Measurements from ENCODE around the gene SELENOM. TPM values are rescaled to one million over a fixed set of nuclear protein-coding genes. Genes with fewer than 3 reads are reported as not detected.
"Not testable (repeated sequence)": the region's sequence is repeated elsewhere in the genome, so short reads cannot be mapped to it uniquely, and the experiment has no call there.

The SELENOM gene
- polyA plus RNA-seq, 12 donors, result 12.7 to 29.7 (median 17.7) TPM; not detected in 1

DNA sequence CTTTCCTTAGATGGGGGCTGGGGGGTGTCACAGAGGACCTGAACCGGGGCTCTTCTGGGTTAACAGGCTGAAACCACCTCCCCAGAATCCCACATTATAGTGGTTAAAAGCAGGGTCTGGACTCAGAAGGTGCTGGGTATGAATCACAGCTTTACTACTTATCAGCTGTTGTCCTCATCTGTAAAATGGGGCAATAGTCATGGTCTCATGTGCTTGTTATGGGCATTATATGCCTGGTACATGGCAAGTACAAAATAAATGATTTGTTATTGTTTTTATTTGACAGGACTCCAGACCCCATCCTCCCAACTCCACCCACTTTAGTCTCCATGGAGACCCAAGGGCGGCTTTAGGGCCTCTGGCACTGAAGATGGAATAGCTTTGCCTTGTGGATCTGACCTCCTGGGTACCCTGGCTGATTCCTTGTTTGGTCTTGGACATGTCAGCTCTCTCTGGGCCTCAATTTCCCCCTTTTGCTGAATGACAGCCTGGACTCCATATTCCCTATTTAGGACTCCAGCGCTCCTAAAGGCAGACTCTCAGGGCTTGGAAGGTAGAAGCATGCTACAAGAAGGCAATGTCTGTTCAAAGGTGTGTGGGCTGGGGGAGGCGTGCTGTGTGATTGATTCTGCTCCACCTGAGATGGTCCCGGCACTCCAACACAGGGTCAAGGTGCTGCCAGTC is 27.1 kb downstream of the SELENOM start:
- DNase-seq, result no peak

GRCh38 chr22:31079095-31079642 is 28.2 kb downstream of the SELENOM start:
- no peak for DNase-seq

- DNase-seq, result not testable (repeated sequence)
Measured at GRCh38 chr22:31078389-31078788, 29.0 kb downstream of the SELENOM start.

- DNase-seq, result no peak
Measured at GRCh38 chr22:31077681-31078080, 29.7 kb downstream of the SELENOM start.

DNA sequence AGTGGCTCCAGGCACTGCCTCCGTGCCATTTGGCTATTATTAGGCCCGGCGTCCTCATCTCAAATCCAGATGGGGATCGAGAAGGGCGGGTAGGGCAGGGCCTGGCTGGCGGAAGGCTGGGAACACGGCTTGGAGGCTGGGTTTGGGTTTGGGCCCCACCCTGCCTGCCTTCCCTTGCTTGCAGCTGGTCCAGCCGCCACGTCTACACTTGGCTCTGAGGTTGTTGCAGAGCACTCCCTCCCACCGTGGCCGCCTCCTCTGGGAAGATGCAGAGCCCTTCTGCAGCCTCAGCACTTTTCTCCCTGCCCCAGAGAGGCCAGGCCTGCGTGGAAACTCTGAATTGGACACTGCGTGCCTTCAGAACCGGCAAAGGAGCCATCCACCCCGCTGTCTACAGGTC is 31.4 kb downstream of the SELENOM start:
- DNase-seq, result peak; percentile 92

DNA sequence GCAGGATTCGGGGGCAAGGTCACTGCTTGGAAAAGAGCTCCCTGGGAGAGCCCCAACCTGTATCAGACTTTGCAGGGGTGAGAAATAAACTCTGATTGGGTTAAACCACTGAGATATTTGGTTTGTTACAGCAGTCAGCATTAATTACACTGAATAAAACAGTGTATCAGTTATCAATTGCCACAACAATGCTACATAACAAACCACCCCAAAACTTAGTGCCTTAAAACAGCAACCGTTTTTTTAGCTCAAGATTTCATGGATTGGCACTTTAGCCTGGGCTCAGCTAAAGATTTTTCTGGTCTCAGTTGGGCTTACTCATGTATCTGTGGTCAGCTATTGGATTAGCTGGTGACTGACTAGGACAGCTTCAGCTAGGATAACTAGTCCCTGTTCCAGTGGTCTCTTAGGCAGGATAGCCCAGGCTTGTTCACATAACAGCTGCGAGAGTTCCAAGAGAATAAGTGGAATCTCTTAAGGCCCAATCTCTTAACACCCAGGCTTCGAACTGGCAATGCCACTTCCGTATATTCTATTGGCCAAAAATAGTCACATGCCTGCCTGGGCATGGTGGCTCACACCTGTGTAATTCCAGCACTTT is 33.7 kb downstream of the SELENOM start:
- DNase-seq, result not testable (repeated sequence)

DNA sequence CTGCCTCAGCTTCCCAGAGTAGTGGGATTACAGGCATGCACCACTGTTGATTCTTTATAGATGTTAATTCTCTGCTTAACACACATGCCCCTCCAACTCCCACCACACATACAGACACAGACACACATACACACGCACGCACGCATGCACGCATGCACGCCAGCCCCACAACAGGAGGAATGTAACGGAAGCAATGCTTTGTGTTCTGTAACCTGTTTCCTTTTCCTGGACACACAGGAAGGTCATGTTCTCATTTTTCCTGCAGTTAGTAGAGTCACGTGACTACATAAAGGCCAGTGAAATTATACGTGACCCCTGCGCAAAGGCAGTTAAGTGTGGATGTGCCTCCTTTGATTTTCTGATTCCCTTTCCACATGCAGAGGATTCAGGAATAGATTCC is 34.2 kb downstream of the SELENOM start:
- DNase-seq, result not testable (repeated sequence)

DNA sequence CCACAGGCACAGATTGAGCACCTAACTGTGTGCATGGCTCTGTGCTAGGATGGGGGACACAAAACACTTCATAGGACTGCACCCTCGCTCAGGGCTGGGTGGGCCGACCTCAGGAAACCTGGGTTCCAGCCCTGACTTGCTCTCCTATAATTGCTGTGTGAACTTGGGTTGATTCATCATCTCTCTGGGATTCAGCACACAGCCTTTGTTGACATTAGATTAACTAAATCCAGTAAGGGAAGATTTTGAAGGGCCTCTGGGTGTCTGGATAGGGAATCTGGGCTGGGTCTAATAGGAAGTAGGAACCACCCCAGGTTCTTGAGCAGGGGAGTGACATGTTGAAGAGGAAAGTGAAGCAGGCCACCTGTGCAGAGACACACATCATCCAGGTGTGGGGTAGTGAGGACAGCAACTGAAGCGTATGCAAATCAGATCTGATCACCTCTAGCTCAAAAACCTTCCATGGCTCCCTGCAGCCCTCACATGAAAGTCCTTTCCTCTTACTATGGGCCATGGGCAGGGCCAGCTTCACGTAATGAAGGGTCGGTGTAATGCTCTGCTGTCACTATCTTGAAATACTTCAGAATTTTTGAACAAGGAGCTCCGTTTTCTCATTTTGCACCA is 37.6 kb downstream of the SELENOM start:
- DNase-seq, result not testable (repeated sequence)

GRCh38 chr22:31068970-31069369 is 38.4 kb downstream of the SELENOM start:
- no peak for DNase-seq

- DNase-seq, result no peak
Measured at GRCh38 chr22:31064369-31064768, 43.0 kb downstream of the SELENOM start.

GRCh38 chr22:31062566-31063230 is 44.7 kb downstream of the SELENOM start:
- no peak for DNase-seq

GRCh38 chr22:31059663-31060062 is 47.7 kb downstream of the SELENOM start:
- DNase-seq, result not testable (repeated sequence)

DNA sequence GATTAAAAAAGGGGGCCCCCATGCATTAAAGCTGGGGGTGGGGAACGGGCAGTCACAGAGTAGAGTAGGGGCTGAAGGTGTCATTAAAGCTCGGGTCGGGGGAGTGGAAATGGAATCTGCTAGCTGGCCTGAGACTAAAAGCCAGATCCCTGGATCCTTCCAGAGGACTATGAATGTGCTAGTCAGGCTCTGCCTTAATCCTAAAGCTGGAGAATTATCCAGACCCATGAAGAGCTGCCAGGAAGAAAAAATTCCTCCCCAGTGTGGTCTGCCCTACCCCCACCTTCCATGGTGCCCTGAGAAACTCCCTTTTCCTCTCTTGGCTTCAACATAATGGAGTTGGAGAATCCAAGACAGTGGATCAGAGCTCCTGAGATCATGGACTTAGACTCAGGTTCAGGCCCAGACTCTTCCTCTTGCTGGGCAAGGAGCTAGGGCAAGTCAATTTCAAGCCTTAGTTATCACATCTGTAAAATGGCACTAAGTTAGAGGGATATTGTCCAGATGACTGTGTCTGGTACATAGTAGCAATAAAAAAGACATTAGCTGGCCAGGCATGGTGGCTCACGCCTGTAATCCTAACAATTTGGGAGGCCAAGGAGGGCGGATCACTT is 50.3 kb downstream of the SELENOM start:
- DNase-seq, result no peak

DNA sequence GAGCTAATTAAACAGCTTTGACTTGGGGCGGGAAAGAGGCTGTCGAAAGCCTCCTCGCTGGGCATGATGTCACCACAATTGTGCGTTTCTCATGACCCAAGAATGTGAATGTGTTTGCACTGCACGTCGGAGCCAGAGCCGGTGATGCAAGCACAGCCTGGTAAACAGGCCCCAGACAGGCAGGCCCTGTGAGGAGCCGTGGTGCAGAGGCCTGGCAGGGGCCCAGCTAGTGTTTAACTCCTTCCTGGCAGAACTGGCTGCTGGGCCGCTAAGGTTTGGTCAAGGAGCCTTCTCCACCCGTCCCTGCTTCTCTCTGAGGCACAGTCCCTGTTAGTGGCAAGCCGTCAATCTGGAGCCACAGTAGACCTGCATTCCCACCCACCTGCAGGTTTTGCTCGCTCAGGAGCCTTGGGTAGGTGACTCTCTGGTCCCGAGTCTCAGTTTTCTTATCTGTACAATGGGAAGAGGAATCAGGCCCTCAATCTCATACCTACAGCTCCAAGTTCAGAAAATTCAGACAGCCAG is 51.7 kb downstream of the SELENOM start:
- peak; percentile 84 for DNase-seq

DNA sequence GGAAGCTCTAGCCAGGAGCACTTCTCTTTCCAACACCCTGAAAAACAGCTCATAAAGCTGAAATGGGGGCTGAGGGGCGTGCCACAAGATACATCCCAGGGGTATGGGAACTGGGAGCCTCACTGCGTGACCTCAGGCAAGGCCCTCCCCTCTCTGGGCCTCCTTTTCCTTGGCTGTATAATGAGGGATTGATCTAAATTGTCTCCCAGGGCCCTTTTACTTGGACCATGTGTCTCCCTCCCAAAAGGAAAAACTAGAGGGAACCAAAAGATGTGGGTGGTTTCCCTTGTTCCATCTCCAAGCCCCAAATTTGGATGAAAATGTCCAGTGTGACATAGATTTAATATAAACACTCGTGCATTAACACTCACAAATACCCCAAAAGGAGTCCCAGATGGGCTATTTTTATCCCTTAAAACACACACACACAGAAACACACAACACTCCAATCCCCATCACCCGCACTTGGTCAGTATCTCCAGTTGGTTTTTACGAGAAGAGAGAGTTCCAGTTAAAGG is 52.2 kb downstream of the SELENOM start:
- peak; percentile 38 for DNase-seq

Other genes with a start within 250 kb of the SELENOM start
- gene MORC2, start 138.8 kb downstream of the SELENOM start, polyA plus RNA-seq (ENCODE audit: insufficient read length in 12 of 12), result 10 to 100 TPM in 11 of 12 donors, not detected in 1; 19.6 to 30.3 (median 25.5) TPM
- gene TUG1, start 138.3 kb downstream of the SELENOM start, polyA plus RNA-seq (ENCODE audit: insufficient read length in 12 of 12), result 100 to 1,000 TPM in 10 of 12 donors, 10 to 100 TPM in 2; 92.5 to 162 (median 125) TPM
- gene SMTN, start 26.2 kb downstream of the SELENOM start, polyA plus RNA-seq (ENCODE audit: insufficient read length in 12 of 12), result 100 to 1,000 TPM in 11 of 12 donors, not detected in 1; 113 to 288 (median 218) TPM
- gene INPP5J, start 15.4 kb upstream of the SELENOM start, polyA plus RNA-seq (ENCODE audit: insufficient read length in 12 of 12), result 1 to 10 TPM in 6 of 12 donors, under 1 TPM in 4, not detected in 2; 0.31 to 1.8 (median 1.1) TPM
- under 1 TPM in 1 of 12 donors, not detected in 11; 0.14 TPM for gene PLA2G3, start 32.9 kb upstream of the SELENOM start, polyA plus RNA-seq (ENCODE audit: insufficient read length in 12 of 12)
- gene RNF185, start 52.6 kb upstream of the SELENOM start, polyA plus RNA-seq (ENCODE audit: insufficient read length in 12 of 12), result 10 to 100 TPM in 11 of 12 donors, not detected in 1; 18.8 to 32.3 (median 24.6) TPM
- gene LIMK2, start 104.7 kb upstream of the SELENOM start, polyA plus RNA-seq (ENCODE audit: insufficient read length in 12 of 12), result 10 to 100 TPM in 11 of 12 donors, not detected in 1; 17.9 to 34.8 (median 22.7) TPM
- 1 to 10 TPM in 11 of 12 donors, not detected in 1; 1.9 to 8.7 (median 4.2) TPM for gene PIK3IP1, start 184.9 kb upstream of the SELENOM start, polyA plus RNA-seq (ENCODE audit: insufficient read length in 12 of 12)
- 10 to 100 TPM in 11 of 12 donors, not detected in 1; 19.9 to 30.4 (median 22.2) TPM for gene PATZ1, start 238.8 kb upstream of the SELENOM start, polyA plus RNA-seq (ENCODE audit: insufficient read length in 12 of 12)

Measured in muscle of arm (tissue), 12 donors.